ENCODE measurements around the gene MAP2K7.

DNA sequence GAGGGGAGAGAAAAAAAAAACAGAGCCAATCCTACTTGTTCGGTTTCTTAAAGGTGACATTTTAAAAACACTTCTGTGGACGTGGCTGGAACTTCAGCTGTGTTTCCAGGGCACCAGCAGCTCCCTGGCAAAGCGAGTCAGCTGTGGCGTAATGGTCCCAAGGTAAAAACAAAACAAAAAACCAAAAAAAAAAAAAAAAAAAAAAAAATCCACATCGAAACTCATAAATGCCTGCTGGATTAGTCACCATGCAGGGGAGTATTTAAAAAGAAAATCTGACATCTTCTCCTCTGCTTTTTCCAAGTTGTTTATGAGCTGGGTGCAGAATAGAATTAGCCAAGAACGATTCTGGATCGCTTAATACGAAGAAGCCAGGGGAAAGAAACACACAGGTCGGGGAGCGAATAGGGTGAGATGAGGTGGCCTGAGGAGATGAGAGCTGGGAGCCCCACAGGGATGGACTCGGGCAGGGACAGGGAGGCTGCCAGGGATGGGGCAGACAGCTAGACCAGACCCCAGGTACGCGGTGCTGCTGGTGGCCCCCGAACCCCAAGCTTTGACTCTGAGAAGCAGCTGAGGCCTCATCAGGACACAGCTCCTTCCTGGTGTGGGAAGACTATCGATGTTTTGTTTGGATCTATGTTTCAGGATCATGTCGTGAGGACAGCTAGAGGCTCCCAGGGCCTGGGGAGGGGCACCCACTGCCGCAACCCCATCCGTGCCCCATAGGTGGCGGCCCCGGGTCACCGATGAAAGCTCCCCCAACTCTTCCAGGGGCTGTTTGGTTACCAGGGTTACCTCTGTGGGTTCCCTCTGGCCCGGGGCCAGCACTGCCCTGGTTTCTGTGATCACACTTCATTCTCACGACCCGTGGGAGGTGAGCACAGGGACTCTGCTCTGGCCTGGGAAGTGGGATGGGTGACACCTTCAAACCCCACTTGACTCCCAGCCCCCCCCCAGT, 25.3 kb downstream of the MAP2K7 start:
- TF ChIP-seq POLR2A (IDR thresholded peaks at IDR 0.05) = no peak
- TF ChIP-seq, protein P1, sequence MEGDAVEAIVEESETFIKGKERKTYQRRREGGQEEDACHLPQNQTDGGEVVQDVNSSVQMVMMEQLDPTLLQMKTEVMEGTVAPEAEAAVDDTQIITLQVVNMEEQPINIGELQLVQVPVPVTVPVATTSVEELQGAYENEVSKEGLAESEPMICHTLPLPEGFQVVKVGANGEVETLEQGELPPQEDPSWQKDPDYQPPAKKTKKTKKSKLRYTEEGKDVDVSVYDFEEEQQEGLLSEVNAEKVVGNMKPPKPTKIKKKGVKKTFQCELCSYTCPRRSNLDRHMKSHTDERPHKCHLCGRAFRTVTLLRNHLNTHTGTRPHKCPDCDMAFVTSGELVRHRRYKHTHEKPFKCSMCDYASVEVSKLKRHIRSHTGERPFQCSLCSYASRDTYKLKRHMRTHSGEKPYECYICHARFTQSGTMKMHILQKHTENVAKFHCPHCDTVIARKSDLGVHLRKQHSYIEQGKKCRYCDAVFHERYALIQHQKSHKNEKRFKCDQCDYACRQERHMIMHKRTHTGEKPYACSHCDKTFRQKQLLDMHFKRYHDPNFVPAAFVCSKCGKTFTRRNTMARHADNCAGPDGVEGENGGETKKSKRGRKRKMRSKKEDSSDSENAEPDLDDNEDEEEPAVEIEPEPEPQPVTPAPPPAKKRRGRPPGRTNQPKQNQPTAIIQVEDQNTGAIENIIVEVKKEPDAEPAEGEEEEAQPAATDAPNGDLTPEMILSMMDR (IDR thresholded peaks at IDR 0.05) = peak in 1 of 5 experiments; percentile 9
